ENCODE data around the gene COQ10A. TPM values are rescaled to one million over a fixed set of nuclear protein-coding genes. Genes with fewer than 3 reads are reported as not detected.

COQ10A gene
- total RNA-seq, 2 donors from 2014 or later: 20.5 to 23.2 TPM

GRCh38 chr12:56247923-56248322 is 18.8 kb upstream of the COQ10A start:
- Histone ChIP-seq H3K9me3 (ENCODE audit: control insufficient read depth, low read length) (no peaks in the 10 kb centered on the region), H3K9ac (ENCODE audit: extremely low read depth, low read length, poor library complexity, severe bottlenecking) (no peak overlapping the region), H3K4me3 (ENCODE audit: low read length) (no peak overlapping the region), H3K4me1 (ENCODE audit: control insufficient read depth, insufficient read depth, low read length) (no peaks in the 10 kb centered on the region), H3K27me3 (ENCODE audit: control insufficient read depth, insufficient read depth, low read length, poor library complexity, severe bottlenecking) (no peaks in the 10 kb centered on the region), H3K27ac (ENCODE audit: low read depth, low read length) (no peak overlapping the region), H3K36me3 (ENCODE audit: control insufficient read depth, insufficient read depth, low read length) (peaks cover 85% of the 10 kb centered on the region)
- Mint-ChIP-seq H3K9me3 (no peaks in the 10 kb centered on the region), H3K4me1 (no peaks in the 10 kb centered on the region), H3K27me3 (ENCODE audit: insufficient read depth) (no peaks in the 10 kb centered on the region), H3K4me3 (no peak overlapping the region), H3K36me3 (ENCODE audit: low read depth) (peaks cover 65% of the 10 kb centered on the region), H3K27ac (no peak overlapping the region)
- DNase-seq: no peak
- 94 to 96% methylated on average over 16 of the region's 16 CpGs for WGBS, 2 experiments (ENCODE audit: insufficient coverage in 1 of 2, insufficient read length in 1 of 2)
- no peak for TF ChIP-seq CTCF (conservative IDR thresholded peaks at IDR 0.05)

- Histone ChIP-seq H3K27me3 (ENCODE audit: control insufficient read depth, insufficient read depth, low read length, poor library complexity, severe bottlenecking) (no peaks in the 10 kb centered on the region), H3K9ac (ENCODE audit: extremely low read depth, low read length, poor library complexity, severe bottlenecking) (no peak overlapping the region), H3K27ac (ENCODE audit: low read depth, low read length) (no peak overlapping the region), H3K36me3 (ENCODE audit: control insufficient read depth, insufficient read depth, low read length) (peaks cover 85% of the 10 kb centered on the region), H3K9me3 (ENCODE audit: control insufficient read depth, low read length) (no peaks in the 10 kb centered on the region), H3K4me3 (ENCODE audit: low read length) (no peak overlapping the region), H3K4me1 (ENCODE audit: control insufficient read depth, insufficient read depth, low read length) (no peaks in the 10 kb centered on the region)
- WGBS, 2 experiments (ENCODE audit: insufficient coverage in 1 of 2, insufficient read length in 1 of 2): 90 to 92% methylated on average over 8 of the region's 8 CpGs
- no peak for DNase-seq
- Mint-ChIP-seq H3K9me3 (no peaks in the 10 kb centered on the region), H3K4me3 (no peak overlapping the region), H3K27me3 (ENCODE audit: insufficient read depth) (no peaks in the 10 kb centered on the region), H3K4me1 (no peaks in the 10 kb centered on the region), H3K27ac (no peak overlapping the region), H3K36me3 (ENCODE audit: low read depth) (peaks cover 65% of the 10 kb centered on the region)
- TF ChIP-seq CTCF (conservative IDR thresholded peaks at IDR 0.05): no peak
Measured at GRCh38 chr12:56248711-56249110, 18.0 kb upstream of the COQ10A start.

- 97% methylated on average over 2 to 3 of the region's 3 CpGs for WGBS, 2 experiments (ENCODE audit: insufficient coverage in 1 of 2, insufficient read length in 1 of 2)
- Histone ChIP-seq H3K36me3 (ENCODE audit: control insufficient read depth, insufficient read depth, low read length) (peaks cover 83% of the 10 kb centered on the region), H3K9ac (ENCODE audit: extremely low read depth, low read length, poor library complexity, severe bottlenecking) (no peak overlapping the region), H3K27ac (ENCODE audit: low read depth, low read length) (no peak overlapping the region), H3K9me3 (ENCODE audit: control insufficient read depth, low read length) (no peaks in the 10 kb centered on the region), H3K4me1 (ENCODE audit: control insufficient read depth, insufficient read depth, low read length) (no peaks in the 10 kb centered on the region), H3K4me3 (ENCODE audit: low read length) (no peak overlapping the region), H3K27me3 (ENCODE audit: control insufficient read depth, insufficient read depth, low read length, poor library complexity, severe bottlenecking) (no peaks in the 10 kb centered on the region)
- no peak overlapping the region for H3K4me3 Mint-ChIP-seq
- no peak overlapping the region for H3K27ac Mint-ChIP-seq
- peaks cover 14% of the 10 kb centered on the region for H3K4me1 Mint-ChIP-seq
- DNase-seq: no peak
- H3K27me3 Mint-ChIP-seq (ENCODE audit: insufficient read depth): no peaks in the 10 kb centered on the region
- peaks cover 59% of the 10 kb centered on the region for H3K36me3 Mint-ChIP-seq (ENCODE audit: low read depth)
- no peak for TF ChIP-seq CTCF (conservative IDR thresholded peaks at IDR 0.05)
- no peaks in the 10 kb centered on the region for H3K9me3 Mint-ChIP-seq
Measured at GRCh38 chr12:56252649-56253048, 14.1 kb upstream of the COQ10A start.
